ENCODE results near the gene NACC2. TPM values are rescaled to one million over a fixed set of nuclear protein-coding genes. Genes with fewer than 3 reads are reported as not detected.

NACC2 gene
- total and polyA plus RNA-seq, 2 experiments from 2014 or later: 3.8 to 20.8 TPM

DNA sequence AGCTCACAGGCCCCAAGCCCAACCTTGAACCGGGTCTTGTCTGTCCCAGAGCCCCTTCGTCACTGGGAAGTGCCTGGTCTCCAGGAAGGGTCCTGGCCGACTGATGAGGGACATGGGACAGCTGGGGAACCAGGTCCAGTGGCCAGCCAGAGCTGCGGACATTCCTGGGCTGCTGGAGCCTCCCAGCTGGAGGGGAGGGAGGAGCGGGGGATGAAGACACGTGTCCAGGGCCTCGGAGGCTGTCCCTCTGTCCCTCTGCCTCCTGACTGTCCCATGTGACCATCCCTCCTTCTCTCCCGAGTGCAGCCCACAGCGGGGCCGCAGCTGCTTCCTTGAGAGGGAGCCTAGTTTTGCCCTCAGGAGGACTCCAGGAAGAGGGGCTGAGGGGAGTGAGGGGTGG is 92.2 kb downstream of the NACC2 start:
- Histone ChIP-seq H2AFZ (no peak overlapping the region), H3K9me2 (ENCODE audit: insufficient read depth) (no peaks in the 10 kb centered on the region), H3F3A (replicated peaks; ENCODE audit: low read depth) (peaks cover 5% of the 10 kb centered on the region; the same call in 1 of the 2 replicates), H3K4me3 (no peak overlapping the region), H3K4me1 (ENCODE audit: insufficient read depth) (peaks cover 14% of the 10 kb centered on the region), H4K20me1 (replicated peaks; ENCODE audit: insufficient read depth) (no peaks in the 10 kb centered on the region), H3K36me3 (ENCODE audit: insufficient read depth) (no peaks in the 10 kb centered on the region), H3K79me2 (replicated peaks; ENCODE audit: insufficient read depth) (no peaks in the 10 kb centered on the region), H3K27ac (ENCODE audit: low read depth) (no peak overlapping the region), H3K4me2 (no peak overlapping the region), H3K27me3 (ENCODE audit: insufficient read depth) (no peaks in the 10 kb centered on the region)
- H3K4me1 Mint-ChIP-seq: peaks cover 31% of the 10 kb centered on the region
- ATAC-seq: no peak
- no peak for DNase-seq (ENCODE audit: low spot score)
- TF ChIP-seq STAT1 (IDR thresholded peaks at IDR 0.05; ENCODE audit: unreplicated experiment) (no peak), JUNB (IDR thresholded peaks at IDR 0.05; ENCODE audit: unreplicated experiment) (no peak), EZH2 (IDR thresholded peaks at IDR 0.05; ENCODE audit: low read depth, unreplicated experiment) (no peak), ZNF331 (CRISPR knock-in tag; IDR thresholded peaks at IDR 0.05; ENCODE audit: low read depth) (no peak), CREB1 (CRISPR knock-in tag; IDR thresholded peaks at IDR 0.05; ENCODE audit: low read depth) (no peak), NANOG (IDR thresholded peaks at IDR 0.05; ENCODE audit: borderline replicate concordance) (no peak), POLR2AphosphoS5 (IDR thresholded peaks at IDR 0.05; ENCODE audit: low read depth) (no peak), EZH2phosphoT487 (IDR thresholded peaks at IDR 0.05; ENCODE audit: unreplicated experiment) (no peak), ZNF114 (CRISPR knock-in tag; IDR thresholded peaks at IDR 0.05) (no peak)
- TF ChIP-seq, protein P1, sequence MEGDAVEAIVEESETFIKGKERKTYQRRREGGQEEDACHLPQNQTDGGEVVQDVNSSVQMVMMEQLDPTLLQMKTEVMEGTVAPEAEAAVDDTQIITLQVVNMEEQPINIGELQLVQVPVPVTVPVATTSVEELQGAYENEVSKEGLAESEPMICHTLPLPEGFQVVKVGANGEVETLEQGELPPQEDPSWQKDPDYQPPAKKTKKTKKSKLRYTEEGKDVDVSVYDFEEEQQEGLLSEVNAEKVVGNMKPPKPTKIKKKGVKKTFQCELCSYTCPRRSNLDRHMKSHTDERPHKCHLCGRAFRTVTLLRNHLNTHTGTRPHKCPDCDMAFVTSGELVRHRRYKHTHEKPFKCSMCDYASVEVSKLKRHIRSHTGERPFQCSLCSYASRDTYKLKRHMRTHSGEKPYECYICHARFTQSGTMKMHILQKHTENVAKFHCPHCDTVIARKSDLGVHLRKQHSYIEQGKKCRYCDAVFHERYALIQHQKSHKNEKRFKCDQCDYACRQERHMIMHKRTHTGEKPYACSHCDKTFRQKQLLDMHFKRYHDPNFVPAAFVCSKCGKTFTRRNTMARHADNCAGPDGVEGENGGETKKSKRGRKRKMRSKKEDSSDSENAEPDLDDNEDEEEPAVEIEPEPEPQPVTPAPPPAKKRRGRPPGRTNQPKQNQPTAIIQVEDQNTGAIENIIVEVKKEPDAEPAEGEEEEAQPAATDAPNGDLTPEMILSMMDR (conservative IDR thresholded peaks at IDR 0.05; ENCODE audit: low read depth in 2 of 2): no peak
- TF ChIP-seq, protein P2, sequence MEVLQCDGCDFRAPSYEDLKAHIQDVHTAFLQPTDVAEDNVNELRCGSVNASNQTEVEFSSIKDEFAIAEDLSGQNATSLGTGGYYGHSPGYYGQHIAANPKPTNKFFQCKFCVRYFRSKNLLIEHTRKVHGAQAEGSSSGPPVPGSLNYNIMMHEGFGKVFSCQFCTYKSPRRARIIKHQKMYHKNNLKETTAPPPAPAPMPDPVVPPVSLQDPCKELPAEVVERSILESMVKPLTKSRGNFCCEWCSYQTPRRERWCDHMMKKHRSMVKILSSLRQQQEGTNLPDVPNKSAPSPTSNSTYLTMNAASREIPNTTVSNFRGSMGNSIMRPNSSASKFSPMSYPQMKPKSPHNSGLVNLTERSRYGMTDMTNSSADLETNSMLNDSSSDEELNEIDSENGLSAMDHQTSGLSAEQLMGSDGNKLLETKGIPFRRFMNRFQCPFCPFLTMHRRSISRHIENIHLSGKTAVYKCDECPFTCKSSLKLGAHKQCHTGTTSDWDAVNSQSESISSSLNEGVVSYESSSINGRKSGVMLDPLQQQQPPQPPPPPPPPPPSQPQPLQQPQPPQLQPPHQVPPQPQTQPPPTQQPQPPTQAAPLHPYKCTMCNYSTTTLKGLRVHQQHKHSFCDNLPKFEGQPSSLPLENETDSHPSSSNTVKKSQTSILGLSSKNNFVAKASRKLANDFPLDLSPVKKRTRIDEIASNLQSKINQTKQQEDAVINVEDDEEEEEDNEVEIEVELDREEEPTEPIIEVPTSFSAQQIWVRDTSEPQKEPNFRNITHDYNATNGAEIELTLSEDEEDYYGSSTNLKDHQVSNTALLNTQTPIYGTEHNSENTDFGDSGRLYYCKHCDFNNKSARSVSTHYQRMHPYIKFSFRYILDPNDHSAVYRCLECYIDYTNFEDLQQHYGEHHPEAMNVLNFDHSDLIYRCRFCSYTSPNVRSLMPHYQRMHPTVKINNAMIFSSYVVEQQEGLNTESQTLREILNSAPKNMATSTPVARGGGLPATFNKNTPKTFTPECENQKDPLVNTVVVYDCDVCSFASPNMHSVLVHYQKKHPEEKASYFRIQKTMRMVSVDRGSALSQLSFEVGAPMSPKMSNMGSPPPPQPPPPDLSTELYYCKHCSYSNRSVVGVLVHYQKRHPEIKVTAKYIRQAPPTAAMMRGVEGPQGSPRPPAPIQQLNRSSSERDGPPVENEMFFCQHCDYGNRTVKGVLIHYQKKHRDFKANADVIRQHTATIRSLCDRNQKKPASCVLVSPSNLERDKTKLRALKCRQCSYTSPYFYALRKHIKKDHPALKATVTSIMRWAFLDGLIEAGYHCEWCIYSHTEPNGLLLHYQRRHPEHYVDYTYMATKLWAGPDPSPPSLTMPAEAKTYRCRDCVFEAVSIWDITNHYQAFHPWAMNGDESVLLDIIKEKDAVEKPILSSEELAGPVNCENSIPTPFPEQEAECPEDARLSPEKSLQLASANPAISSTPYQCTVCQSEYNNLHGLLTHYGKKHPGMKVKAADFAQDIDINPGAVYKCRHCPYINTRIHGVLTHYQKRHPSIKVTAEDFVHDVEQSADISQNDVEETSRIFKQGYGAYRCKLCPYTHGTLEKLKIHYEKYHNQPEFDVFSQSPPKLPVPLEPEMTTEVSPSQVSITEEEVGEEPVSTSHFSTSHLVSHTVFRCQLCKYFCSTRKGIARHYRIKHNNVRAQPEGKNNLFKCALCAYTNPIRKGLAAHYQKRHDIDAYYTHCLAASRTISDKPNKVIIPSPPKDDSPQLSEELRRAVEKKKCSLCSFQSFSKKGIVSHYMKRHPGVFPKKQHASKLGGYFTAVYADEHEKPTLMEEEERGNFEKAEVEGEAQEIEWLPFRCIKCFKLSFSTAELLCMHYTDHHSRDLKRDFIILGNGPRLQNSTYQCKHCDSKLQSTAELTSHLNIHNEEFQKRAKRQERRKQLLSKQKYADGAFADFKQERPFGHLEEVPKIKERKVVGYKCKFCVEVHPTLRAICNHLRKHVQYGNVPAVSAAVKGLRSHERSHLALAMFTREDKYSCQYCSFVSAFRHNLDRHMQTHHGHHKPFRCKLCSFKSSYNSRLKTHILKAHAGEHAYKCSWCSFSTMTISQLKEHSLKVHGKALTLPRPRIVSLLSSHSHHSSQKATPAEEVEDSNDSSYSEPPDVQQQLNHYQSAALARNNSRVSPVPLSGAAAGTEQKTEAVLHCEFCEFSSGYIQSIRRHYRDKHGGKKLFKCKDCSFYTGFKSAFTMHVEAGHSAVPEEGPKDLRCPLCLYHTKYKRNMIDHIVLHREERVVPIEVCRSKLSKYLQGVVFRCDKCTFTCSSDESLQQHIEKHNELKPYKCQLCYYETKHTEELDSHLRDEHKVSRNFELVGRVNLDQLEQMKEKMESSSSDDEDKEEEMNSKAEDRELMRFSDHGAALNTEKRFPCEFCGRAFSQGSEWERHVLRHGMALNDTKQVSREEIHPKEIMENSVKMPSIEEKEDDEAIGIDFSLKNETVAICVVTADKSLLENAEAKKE (CRISPR knock-in tag; IDR thresholded peaks at IDR 0.05): no peak
- TF ChIP-seq, protein P3, sequence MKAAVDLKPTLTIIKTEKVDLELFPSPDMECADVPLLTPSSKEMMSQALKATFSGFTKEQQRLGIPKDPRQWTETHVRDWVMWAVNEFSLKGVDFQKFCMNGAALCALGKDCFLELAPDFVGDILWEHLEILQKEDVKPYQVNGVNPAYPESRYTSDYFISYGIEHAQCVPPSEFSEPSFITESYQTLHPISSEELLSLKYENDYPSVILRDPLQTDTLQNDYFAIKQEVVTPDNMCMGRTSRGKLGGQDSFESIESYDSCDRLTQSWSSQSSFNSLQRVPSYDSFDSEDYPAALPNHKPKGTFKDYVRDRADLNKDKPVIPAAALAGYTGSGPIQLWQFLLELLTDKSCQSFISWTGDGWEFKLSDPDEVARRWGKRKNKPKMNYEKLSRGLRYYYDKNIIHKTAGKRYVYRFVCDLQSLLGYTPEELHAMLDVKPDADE (IDR thresholded peaks at IDR 0.05): no peak
- TF ChIP-seq, protein P4, sequence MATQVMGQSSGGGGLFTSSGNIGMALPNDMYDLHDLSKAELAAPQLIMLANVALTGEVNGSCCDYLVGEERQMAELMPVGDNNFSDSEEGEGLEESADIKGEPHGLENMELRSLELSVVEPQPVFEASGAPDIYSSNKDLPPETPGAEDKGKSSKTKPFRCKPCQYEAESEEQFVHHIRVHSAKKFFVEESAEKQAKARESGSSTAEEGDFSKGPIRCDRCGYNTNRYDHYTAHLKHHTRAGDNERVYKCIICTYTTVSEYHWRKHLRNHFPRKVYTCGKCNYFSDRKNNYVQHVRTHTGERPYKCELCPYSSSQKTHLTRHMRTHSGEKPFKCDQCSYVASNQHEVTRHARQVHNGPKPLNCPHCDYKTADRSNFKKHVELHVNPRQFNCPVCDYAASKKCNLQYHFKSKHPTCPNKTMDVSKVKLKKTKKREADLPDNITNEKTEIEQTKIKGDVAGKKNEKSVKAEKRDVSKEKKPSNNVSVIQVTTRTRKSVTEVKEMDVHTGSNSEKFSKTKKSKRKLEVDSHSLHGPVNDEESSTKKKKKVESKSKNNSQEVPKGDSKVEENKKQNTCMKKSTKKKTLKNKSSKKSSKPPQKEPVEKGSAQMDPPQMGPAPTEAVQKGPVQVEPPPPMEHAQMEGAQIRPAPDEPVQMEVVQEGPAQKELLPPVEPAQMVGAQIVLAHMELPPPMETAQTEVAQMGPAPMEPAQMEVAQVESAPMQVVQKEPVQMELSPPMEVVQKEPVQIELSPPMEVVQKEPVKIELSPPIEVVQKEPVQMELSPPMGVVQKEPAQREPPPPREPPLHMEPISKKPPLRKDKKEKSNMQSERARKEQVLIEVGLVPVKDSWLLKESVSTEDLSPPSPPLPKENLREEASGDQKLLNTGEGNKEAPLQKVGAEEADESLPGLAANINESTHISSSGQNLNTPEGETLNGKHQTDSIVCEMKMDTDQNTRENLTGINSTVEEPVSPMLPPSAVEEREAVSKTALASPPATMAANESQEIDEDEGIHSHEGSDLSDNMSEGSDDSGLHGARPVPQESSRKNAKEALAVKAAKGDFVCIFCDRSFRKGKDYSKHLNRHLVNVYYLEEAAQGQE (IDR thresholded peaks at IDR 0.05; ENCODE audit: unreplicated experiment): no peak
- H3K4me3 Mint-ChIP-seq: no peak overlapping the region
- H3K27me3 Mint-ChIP-seq (ENCODE audit: insufficient read depth, low read depth, poor library complexity): peaks cover 22% of the 10 kb centered on the region
- H3K27ac Mint-ChIP-seq: no peak overlapping the region
- H3K9me3 Mint-ChIP-seq: no peaks in the 10 kb centered on the region
- H3K36me3 Mint-ChIP-seq (ENCODE audit: low read depth): no peaks in the 10 kb centered on the region
